Neutrophil (primary cell): ENCODE data around the gene AMIGO1.

Experiments
- H3K27ac ChIP-seq: fragments of 200-600 bp; sonication (generic); 2 replicates; pipeline ENCODE4 v1.5.1; 2016; ENCODE audit warnings: mild to moderate bottlenecking, moderate library complexity
- H3K27me3 ChIP-seq: fragments of 200-600 bp; sonication (generic); 2 replicates; pipeline ENCODE4 v1.6.0; 2016; ENCODE audit warnings: mild to moderate bottlenecking
- H3K36me3 ChIP-seq: fragments of 200-600 bp; sonication (generic); 2 replicates; pipeline ENCODE4 v1.5.1; 2017
- H3K4me1 ChIP-seq, 2 experiments: fragments of 200-600 bp in 1 of 2; sonication (generic) in 1 of 2; 1 replicate in 1 of 2; 2 replicates in 1 of 2; pipeline versions ENCODE4 v1.5.1 to v1.6.1; 2013 to 2016; ENCODE audit warnings: low read depth in 1 of 2, low read length in 1 of 2, mild to moderate bottlenecking in 1 of 2, moderate library complexity in 1 of 2; ENCODE audit not compliant: control insufficient read depth in 1 of 2, insufficient read depth in 1 of 2
- H3K4me3 ChIP-seq, 2 experiments: fragments of 200-600 bp in 1 of 2; sonication (generic) in 1 of 2; 1 replicate in 1 of 2; 2 replicates in 1 of 2; pipeline ENCODE4 v1.5.1; 2013 to 2016; ENCODE audit warnings: low read depth in 1 of 2, low read length in 1 of 2, mild to moderate bottlenecking in 1 of 2, moderate library complexity in 1 of 2
- H3K9me3 ChIP-seq: fragments of 200-600 bp; sonication (generic); 2 replicates; pipeline ENCODE4 v1.5.1; 2016
- CTCF ChIP-seq: fragments of 200-600 bp; sonication (generic); IDR thresholded peaks from 2 replicates; pipeline ENCODE4 v1.5.1; 2016; ENCODE audit warnings: antibody characterized with exemption

The AMIGO1 gene

GRCh38 chr1:109523706-109524105 is 14.2 kb upstream of the AMIGO1 start:
- Histone ChIP-seq H3K4me1 (no peaks in the 10 kb centered on the region), H3K36me3 (no peaks in the 10 kb centered on the region)

GRCh38 chr1:109522026-109522425 is 12.5 kb upstream of the AMIGO1 start:
- H3K4me3 ChIP-seq = no peak overlapping the region
- TF ChIP-seq CTCF = no peak
- H3K4me1 ChIP-seq = no peaks in the 10 kb centered on the region
- H3K9me3 ChIP-seq = no peaks in the 10 kb centered on the region
- H3K27ac ChIP-seq = no peak overlapping the region
- peaks cover 6% of the 10 kb centered on the region for H3K27me3 ChIP-seq
- no peaks in the 10 kb centered on the region for H3K36me3 ChIP-seq

More at GRCh38 chr1:109523706-109524105, 14.2 kb upstream of the AMIGO1 start:
- H3K9me3 ChIP-seq = no peaks in the 10 kb centered on the region
- peaks cover 6% of the 10 kb centered on the region for H3K27me3 ChIP-seq
- no peak overlapping the region for H3K4me3 ChIP-seq
- TF ChIP-seq CTCF = no peak
- no peak overlapping the region for H3K27ac ChIP-seq

GRCh38 chr1:109521002-109521951 is 11.8 kb upstream of the AMIGO1 start:
- no peaks in the 10 kb centered on the region for H3K9me3 ChIP-seq
- H3K27ac ChIP-seq = no peak overlapping the region
- no peak overlapping the region for H3K4me3 ChIP-seq
- peaks cover 6% of the 10 kb centered on the region for H3K27me3 ChIP-seq
- TF ChIP-seq CTCF = no peak
- no peaks in the 10 kb centered on the region for H3K4me1 ChIP-seq
- H3K36me3 ChIP-seq = no peaks in the 10 kb centered on the region

GRCh38 chr1:109517337-109517736 is 7.8 kb upstream of the AMIGO1 start:
- no peaks in the 10 kb centered on the region for H3K4me1 ChIP-seq
- H3K27ac ChIP-seq = no peak overlapping the region
- H3K9me3 ChIP-seq = no peaks in the 10 kb centered on the region
- TF ChIP-seq CTCF = no peak
- peaks cover 16% of the 10 kb centered on the region for H3K27me3 ChIP-seq
- no peaks in the 10 kb centered on the region for H3K36me3 ChIP-seq
- no peak overlapping the region for H3K4me3 ChIP-seq

- H3K4me3 ChIP-seq = no peak overlapping the region
- no peaks in the 10 kb centered on the region for H3K9me3 ChIP-seq
- H3K27me3 ChIP-seq = peaks cover 21% of the 10 kb centered on the region
- H3K4me1 ChIP-seq = no peaks in the 10 kb centered on the region
- no peak for TF ChIP-seq CTCF
- no peaks in the 10 kb centered on the region for H3K36me3 ChIP-seq
- H3K27ac ChIP-seq = no peak overlapping the region
These were observed 7.3 kb upstream of the AMIGO1 start for GRCh38 chr1:109516872-109517271.
